ENCODE results near the gene SUMF2. TPM values are rescaled to one million over a fixed set of nuclear protein-coding genes. Genes with fewer than 3 reads are reported as not detected.
"Not testable (repeated sequence)": the region's sequence is repeated elsewhere in the genome, so short reads cannot be mapped to it uniquely, and the experiment has no call there.

Gene SUMF2
- total RNA-seq, 4 donors from 2014 or later, result 93.4 to 134 (median 113) TPM

DNA sequence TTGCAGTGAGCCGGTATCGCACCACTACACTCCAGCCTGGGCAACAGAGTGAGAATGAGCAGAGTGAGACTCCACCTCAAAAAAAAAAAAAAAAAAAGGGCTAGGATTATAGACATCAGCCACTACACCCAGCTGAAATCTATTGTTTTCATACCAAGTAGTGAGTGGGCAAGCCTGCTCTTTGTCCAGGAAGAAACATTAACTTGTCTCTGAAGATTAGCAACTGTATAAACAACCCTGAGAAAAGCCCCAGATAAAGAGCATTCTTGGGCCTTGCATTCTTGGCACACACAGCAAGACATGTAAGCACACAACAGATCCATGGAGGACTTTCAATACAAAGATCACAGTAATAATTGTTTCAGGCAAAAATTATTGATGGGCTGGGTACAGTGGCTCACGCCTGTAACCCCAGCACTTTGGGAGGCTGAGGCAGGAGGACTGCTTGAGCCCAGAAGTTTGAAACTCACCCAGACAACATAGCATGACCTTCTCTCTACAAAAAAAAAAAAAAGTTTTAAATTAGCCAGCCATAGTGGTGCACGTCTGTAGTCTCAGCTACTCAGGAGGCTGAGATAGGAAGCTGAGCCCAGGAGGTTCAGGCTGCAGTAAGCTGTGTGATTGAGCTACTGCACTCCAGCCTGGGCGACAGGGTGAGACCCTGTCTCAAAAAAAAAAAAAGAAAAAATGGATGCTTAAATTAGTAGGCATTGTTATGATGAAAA, 17.2 kb upstream of the SUMF2 start:
- TF ChIP-seq POLR2A (IDR thresholded peaks at IDR 0.05) (no peak), EP300 (IDR thresholded peaks at IDR 0.05) (no peak), POLR2AphosphoS5 (IDR thresholded peaks at IDR 0.05) (no peak)
- TF ChIP-seq, protein P1, sequence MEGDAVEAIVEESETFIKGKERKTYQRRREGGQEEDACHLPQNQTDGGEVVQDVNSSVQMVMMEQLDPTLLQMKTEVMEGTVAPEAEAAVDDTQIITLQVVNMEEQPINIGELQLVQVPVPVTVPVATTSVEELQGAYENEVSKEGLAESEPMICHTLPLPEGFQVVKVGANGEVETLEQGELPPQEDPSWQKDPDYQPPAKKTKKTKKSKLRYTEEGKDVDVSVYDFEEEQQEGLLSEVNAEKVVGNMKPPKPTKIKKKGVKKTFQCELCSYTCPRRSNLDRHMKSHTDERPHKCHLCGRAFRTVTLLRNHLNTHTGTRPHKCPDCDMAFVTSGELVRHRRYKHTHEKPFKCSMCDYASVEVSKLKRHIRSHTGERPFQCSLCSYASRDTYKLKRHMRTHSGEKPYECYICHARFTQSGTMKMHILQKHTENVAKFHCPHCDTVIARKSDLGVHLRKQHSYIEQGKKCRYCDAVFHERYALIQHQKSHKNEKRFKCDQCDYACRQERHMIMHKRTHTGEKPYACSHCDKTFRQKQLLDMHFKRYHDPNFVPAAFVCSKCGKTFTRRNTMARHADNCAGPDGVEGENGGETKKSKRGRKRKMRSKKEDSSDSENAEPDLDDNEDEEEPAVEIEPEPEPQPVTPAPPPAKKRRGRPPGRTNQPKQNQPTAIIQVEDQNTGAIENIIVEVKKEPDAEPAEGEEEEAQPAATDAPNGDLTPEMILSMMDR (IDR thresholded peaks at IDR 0.05), result no peak
- WGBS, result 58% methylated on average over 5 of the region's 5 CpGs
- H3K4me1 ChIP-seq, result peaks cover 10% of the 10 kb centered on the region
- H3K9me3 ChIP-seq, result no peaks in the 10 kb centered on the region
- H3K4me3 ChIP-seq, result no peak overlapping the region
- peak overlapping the region; percentile 11 for H3K27ac ChIP-seq
- no peaks in the 10 kb centered on the region for H3K36me3 ChIP-seq
- H3K27me3 ChIP-seq, result no peaks in the 10 kb centered on the region
- no peak for DNase-seq (ENCODE audit: low spot score in 2 of 2)

DNA sequence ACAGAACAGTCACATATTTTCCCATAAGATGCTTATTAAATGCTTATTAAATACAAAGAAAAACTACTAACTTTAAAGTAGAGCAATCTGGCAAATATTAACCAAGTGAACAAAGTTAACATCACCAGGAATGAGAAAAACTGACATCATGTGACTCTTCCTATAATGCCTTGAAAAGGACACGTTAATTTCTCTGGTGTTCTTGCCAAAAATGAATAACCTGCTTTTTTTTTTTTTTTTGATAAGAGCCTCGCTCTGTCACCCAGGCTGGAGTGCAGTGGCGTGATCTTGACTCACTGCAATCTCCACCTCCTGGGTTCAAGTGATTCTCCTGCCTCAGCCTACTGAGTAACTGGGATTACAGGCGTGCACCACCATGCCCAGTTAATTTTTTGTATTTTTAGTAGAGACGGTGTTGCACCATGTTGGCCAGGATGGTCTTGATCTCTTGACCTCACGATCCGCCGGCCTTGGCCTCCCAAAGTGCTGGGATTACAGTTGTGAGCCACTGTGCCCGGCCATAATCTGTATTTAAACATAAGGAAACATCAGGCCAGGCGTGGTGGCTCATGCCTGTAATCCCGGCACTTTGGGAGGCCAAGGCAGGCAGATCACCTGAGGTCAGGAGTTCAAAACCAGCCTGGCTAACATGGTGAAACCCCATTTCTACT, 16.5 kb upstream of the SUMF2 start:
- 86% methylated on average over 10 of the region's 11 CpGs for WGBS
- peaks cover 16% of the 10 kb centered on the region for H3K4me1 ChIP-seq

DNA sequence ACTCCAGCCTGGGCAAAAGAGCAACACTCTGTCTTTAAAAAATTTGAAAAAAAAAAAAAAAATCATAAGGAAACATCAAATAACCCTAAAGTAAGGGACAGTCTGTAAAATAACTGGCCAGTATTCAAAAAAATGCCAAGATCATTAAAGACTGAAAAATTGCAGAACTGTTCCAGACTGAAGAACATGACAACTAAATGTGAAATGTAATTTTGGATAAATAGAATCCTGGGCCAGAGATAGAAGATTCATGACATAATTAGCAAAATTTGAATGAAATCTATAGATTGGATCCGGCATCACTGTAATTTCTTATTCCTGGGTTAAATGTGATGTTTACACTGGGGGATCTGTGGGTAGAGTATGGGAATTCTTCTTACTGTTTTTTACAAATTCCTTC, 15.8 kb upstream of the SUMF2 start:
- no peaks in the 10 kb centered on the region for H3K27me3 ChIP-seq
- H3K4me3 ChIP-seq, result no peak overlapping the region
- no peak for TF ChIP-seq EP300 (IDR thresholded peaks at IDR 0.05)
- no peak overlapping the region for H3K27ac ChIP-seq
- H3K36me3 ChIP-seq, result peaks cover 6% of the 10 kb centered on the region
- WGBS, result 65% methylated on average over 1 of the region's 1 CpG
- no peak for DNase-seq (ENCODE audit: low spot score in 2 of 2)
- H3K4me1 ChIP-seq, result peaks cover 22% of the 10 kb centered on the region
- no peaks in the 10 kb centered on the region for H3K9me3 ChIP-seq

More for the DNA sequence above, 16.5 kb upstream of the SUMF2 start:
- H3K27ac ChIP-seq; H3K27me3 ChIP-seq; H3K9me3 ChIP-seq; H3K4me3 ChIP-seq; H3K36me3 ChIP-seq; DNase-seq (ENCODE audit: low spot score in 2 of 2): not testable (repeated sequence)

DNA sequence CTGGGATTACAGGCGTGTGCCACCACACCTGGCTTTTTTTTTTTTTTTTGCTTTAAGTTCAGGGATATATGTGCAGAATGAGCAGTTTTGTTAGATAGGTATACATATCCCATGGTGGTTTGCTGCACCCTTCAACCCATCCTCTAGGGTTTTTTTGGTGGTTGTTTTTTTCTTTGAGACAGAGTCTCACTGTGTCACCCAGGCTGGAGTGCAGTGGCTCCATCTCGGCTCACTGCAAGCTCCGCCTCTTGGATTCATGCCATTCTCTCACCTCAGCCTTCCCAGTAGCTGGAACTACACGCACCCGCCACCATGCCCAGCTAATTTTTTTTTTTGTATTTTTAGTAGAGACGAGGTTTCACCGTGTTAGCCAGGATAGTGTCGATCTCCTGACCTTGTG, 15.3 kb upstream of the SUMF2 start:
- not testable (repeated sequence) for H3K4me3 ChIP-seq; H3K27me3 ChIP-seq; H3K27ac ChIP-seq; DNase-seq (ENCODE audit: low spot score in 2 of 2); H3K9me3 ChIP-seq
- Histone ChIP-seq H3K4me1 (peaks cover 23% of the 10 kb centered on the region), H3K36me3 (peaks cover 11% of the 10 kb centered on the region)
- WGBS, result 62% methylated on average over 8 of the region's 8 CpGs

DNA sequence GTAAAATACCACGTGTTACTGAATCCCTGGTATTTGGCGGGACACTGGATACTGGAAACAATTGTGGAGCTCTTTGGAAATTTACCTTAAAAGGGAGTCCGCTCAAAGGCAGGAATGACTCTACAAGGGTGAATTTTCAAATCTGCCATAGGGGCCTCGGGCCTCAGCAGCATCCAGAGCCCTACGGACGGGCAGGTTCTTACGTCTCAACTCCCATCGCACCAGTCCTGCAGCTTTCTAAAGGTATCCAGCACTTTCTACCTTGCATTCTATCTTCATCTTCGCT, 13.1 kb upstream of the SUMF2 start:
- DNase-seq (ENCODE audit: low spot score in 2 of 2), result no peak
- TF ChIP-seq, protein P1 (IDR thresholded peaks at IDR 0.05), result no peak
- TF ChIP-seq EP300 (IDR thresholded peaks at IDR 0.05), result no peak
- TF ChIP-seq POLR2A (IDR thresholded peaks at IDR 0.05), result no peak
- no peak for TF ChIP-seq POLR2AphosphoS5 (IDR thresholded peaks at IDR 0.05)
- peaks cover 23% of the 10 kb centered on the region for H3K4me1 ChIP-seq

DNA sequence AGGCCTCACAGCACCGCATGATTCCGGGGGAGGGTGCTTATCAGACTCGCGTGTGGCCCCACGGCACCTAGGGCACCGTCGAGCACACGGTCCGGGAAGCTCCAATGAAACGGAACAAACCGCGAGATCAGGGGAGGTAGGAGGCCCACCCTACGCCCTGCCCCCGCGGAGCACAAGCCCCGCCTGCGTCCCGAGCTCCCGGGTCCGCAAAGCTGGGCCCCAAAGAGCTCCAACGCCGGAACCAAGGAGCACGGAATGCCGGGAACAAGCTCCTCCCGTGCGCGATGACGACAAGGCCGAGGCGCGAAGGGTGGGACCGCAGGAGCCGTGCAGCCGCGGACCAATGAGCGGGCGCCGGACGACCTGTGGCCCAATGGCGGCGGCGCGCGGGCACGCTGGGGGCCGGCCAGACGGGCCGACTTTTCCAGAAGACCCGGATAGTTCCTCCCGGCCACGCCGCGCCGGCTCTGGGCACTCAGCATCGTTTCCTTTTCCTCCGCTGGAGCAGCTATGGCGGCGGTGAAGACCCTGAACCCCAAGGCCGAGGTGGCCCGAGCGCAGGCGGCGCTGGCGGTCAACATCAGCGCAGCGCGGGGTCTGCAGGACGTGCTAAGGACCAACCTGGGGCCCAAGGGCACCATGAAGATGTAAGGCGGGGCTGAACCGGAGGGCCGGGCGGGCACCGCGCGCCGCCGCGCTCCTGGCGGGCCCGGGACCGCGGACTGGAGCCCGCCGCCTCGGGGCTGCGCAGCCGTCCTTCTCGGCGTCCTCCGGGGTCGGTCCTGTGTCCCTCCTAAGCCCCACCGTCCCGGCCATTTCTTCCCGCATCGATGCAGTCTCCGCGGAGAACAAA, 12.5 kb upstream of the SUMF2 start, which contains the start of the genes CCT6A and PSPH:
TSS of gene CCT6A (plus strand) at position 427 of the 853 bp plus-strand sequence. CDS start at position 511, 84 bp downstream.
TSS of gene PSPH (minus strand) at position 106 of the 853 bp plus-strand sequence. CDS start 30,232 bp downstream, outside the sequence.
- WGBS, result 1% methylated on average over 27 of the region's 97 CpGs
- Histone ChIP-seq H3K27me3 (no peaks in the 10 kb centered on the region), H3K36me3 (peaks cover 39% of the 10 kb centered on the region), H3K9me3 (no peaks in the 10 kb centered on the region), H3K27ac (peak within 1 kb of the TSS; percentile 94), H3K4me3 (peak within 1 kb of the TSS; percentile 97), H3K4me1 (peaks cover 23% of the 10 kb centered on the region)
- peak; percentile 41 to 89 (median 62) for TF ChIP-seq POLR2AphosphoS5 (IDR thresholded peaks at IDR 0.05)
- TF ChIP-seq POLR2A (IDR thresholded peaks at IDR 0.05), result peak; percentile 56 to 73
- TF ChIP-seq EP300 (IDR thresholded peaks at IDR 0.05), result no peak
- TF ChIP-seq, protein P1 (IDR thresholded peaks at IDR 0.05), result no peak
- DNase-seq (ENCODE audit: low spot score in 2 of 2), result peak; percentile 98 to 99

More for the DNA sequence above, 13.1 kb upstream of the SUMF2 start:
- H3K27ac ChIP-seq, result peak overlapping the region; percentile 94
- 0% methylated on average over 9 of the region's 9 CpGs for WGBS
- no peaks in the 10 kb centered on the region for H3K27me3 ChIP-seq
- H3K9me3 ChIP-seq, result no peaks in the 10 kb centered on the region
- peaks cover 33% of the 10 kb centered on the region for H3K36me3 ChIP-seq
- peak overlapping the region; percentile 97 for H3K4me3 ChIP-seq

Data from suprapubic skin (tissue), 4 donors.